ENCODE results near the gene LGI1.

The LGI1 gene

DNA sequence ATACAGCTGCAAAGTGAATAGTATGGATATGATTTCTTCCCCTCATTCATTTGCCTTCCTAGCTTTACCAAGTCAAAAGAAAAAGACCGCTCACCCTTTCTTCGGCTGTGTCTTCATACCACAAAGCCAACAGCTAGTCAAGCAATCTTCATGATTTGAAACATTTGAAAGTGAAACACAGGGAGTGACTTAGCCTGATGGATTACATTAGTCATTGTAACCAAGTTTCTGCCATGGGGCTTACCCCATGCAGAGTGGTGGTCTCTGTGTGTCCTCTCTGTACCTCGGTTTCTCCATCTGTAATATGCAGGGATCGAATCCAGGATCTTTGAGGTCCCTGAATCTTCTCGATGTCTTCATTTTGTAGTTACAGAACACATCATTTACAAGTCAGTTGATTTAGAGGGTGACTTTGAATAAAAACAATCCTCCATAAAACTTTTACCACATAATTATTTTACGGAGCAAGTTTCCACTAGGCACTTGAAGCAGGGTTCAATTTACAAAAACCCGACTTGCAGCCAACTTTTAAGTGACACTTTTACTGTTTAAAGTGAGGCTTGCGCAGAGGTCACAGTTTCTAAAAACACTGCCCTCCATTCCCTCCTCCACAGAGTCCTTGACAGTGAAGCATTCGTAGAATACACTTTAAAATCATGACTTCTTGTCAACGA, 2.2 kb upstream of the LGI1 start:
- no peak for DNase-seq (ENCODE audit: low read depth in 2 of 2)

DNA sequence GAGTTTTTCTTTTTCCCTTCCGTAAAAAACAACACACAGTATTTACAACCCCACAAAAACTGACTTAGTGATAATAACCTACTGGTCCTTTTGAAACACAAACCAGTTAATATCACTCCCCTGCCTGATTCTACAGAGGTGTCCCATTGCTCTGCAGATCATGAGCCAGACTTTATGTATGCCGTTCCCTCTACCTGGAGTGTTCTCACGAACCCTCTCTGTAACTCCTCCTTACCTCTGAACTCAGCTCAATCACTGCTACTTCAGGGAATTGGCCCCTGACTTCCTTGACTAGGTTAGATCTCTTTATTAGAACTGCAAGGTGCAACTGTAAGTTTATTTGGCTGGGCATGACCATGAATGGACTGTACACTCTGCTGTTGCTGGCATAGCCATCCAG, 1.6 kb upstream of the LGI1 start:
- DNase-seq (ENCODE audit: low read depth in 2 of 2) = no peak

DNA sequence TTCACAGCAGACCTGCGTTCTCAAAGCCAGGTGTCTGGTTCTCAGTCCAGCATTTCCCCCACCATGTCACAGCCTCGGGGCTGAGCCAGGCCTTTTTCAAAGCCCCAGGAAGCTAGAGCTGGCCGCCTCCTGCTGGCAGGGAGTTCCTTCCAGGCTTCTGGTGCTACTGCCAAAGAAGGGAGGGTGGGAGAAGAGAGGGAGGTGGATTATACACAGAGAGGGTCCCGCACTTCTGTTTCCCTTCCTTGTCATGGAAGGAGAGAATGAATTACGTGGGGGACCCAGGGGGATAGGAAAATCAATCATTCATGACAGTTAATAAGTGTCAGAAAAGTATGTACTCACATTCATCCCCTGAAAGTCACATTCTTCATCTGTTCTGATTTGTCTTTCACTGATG, 600 bp upstream of the LGI1 start:
- DNase-seq (ENCODE audit: low read depth in 2 of 2) = no peak

DNA sequence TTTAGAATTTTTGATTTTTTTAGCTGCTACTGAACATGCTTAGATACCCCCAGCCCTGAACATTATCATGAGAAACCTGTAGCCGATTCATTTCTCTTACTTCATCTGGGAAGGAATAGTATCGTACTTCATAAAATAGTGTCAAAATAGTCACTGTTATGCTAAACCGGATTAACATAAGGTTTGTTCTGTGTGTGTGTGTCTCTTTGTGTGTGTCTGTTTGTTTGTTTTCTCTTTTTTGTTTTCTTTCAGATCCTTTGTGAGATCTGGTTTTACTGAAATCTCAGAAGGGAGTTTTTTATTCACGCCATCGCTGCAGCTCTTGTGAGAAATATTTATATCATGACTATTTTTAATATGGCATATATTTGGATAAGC, 761 bp downstream of the LGI1 start:
- DNase-seq (ENCODE audit: low read depth in 2 of 2) = no peak

DNA sequence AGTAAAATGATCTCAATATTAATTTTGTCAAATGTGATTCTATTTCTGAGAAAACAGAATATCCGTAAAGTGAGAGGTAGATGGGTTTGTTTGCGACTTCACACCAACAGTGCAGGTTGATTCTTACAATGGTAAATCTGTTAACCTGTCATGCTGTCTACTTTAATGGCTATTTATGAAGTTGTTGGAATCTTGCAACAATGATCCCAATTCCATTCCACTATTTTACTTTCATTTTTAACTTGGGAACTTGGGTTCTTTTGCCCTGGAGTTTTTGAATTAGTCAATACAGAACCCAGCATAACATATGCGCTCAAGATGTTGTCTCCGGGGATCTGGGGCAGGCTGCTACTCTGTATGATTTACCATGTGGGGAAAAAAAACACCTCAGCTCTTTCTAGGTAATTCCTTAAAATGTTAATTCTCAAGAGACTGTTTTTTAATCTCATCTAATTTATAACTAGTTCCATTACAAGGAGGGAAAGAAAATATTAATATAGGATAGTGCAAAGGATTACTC, 1.2 kb downstream of the LGI1 start:
- no peak for DNase-seq (ENCODE audit: low read depth in 2 of 2)

DNA sequence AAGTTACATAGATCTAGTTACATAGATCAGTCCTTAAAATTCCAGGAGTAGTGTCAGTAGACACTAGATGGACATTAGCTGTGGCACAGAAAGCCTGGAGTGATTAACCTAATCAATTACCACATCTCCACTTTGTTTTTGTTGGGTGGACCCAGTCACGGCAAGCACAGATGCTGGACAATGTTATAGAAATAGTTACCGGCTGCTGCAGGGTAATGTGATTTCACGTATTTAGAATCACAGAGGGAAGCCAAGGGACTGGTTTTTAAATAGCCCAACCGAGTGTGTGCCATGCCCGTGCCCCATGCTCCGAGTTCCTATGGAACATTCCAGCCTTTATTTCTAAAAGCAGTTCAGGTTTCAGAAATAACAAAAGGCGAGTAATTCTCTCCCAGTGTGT, 2.8 kb downstream of the LGI1 start:
- DNase-seq (ENCODE audit: low read depth in 2 of 2) = no peak

DNA sequence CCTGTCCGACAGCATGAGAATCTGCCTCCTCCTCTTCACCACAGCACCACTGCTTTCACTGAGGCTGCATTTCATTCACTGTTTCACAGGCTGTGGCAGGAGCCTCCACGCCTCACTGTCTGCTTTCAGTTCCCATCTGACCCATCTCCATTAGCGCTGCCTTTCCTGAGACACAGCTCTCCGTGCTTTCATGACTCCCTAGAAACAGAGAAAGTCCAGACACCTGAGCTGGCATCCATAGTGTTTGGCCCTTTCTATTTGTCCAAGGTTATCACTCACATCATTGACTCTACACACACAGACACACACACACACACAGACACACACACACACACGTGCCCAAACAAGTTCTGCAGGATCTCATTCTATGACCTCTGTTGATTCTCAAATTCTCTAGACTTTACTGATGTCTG, 5.2 kb downstream of the LGI1 start:
- no peak for DNase-seq (ENCODE audit: low read depth in 2 of 2)

GRCh38 chr10:93766918-93767317, 9.2 kb downstream of the LGI1 start:
- no peak for DNase-seq (ENCODE audit: low read depth in 2 of 2)

- DNase-seq (ENCODE audit: low read depth in 2 of 2) = no peak
These were observed 10.1 kb downstream of the LGI1 start for GRCh38 chr10:93767724-93768399.

GRCh38 chr10:93768892-93769291, 11.2 kb downstream of the LGI1 start:
- DNase-seq (ENCODE audit: low read depth in 2 of 2) = no peak

GRCh38 chr10:93771354-93771753, 13.6 kb downstream of the LGI1 start:
- DNase-seq (ENCODE audit: low read depth in 2 of 2) = no peak

GRCh38 chr10:93773120-93773519, 15.4 kb downstream of the LGI1 start:
- DNase-seq (ENCODE audit: low read depth in 2 of 2) = no peak

DNA sequence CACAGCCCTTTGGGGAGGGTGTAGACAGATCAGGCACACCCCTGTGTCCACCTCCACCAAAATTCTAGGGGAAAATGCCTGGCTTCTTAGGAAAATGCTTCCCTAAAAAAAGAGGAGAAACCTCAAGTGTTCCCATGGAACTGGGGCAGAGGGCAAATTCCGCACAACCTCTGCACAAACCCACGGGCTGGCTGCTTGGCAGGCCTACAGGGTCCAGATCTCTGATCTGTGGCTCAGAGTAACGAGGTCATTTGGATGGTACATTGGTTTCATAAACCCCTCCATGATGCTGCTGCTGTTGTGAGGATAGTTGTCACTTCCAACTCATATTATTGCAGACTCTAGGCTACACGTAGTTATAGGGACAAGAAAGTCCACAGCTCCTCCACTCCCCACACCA, 16.0 kb downstream of the LGI1 start:
- DNase-seq (ENCODE audit: low read depth in 2 of 2) = no peak

DNA sequence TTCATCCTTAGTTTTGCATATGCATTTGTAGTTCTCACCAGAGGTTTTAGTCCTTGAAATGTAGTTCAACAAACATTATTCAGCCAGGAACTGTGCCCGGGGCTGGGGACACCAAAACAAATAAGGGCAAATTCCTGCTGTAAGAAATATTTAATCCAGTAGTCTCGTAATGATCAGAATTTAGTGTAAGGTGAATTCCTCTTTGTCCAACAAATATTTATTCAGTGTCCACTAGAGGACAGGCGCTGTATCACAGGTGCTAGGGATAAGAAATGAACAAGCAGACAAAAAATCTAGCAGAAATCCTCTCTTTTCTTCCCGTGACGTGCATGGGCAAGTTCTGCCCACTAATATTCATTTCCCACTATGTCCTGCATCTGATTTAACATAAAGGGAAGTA, 17.6 kb downstream of the LGI1 start:
- no peak for DNase-seq (ENCODE audit: low read depth in 2 of 2)

DNA sequence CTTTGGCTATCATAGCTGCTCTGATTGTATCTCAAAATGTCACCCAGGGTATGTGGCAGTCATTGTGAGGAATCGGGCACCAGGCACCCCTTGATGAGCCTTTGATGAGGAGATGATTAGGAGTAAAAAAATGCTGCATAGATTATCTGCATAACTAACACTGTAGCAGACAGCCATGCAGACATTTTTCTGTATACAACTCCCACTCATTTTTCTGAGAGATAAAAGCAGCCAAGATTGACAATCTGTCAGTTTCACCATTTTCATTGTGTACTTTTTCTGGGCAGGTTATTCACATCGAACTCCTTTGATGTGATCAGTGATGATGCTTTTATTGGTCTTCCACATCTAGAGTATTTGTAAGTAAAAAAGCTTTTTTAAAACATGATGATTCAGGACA, 19.4 kb downstream of the LGI1 start:
- no peak for DNase-seq (ENCODE audit: low read depth in 2 of 2)

DNA sequence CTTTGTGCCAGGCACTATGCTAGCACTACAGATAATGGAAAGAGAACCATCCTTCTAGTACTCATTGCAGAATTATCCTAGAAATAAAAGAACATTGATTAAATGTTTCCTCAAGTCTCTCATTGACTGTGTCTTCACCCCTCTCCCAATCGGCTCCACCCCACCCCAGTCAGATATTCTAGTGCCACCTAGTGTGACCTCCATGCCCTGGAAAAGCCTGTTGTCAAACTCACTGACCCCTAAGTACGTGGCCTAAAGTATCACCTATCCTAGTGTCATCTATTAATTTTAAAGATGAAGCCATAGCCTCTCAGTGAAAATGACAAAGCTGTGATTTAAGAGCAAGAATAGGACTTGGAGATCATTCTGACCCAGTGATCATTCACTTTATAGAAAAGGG, 26.3 kb downstream of the LGI1 start:
- DNase-seq (ENCODE audit: low read depth in 2 of 2) = no peak

- DNase-seq (ENCODE audit: low read depth in 2 of 2) = no peak
These were observed 30.9 kb downstream of the LGI1 start for GRCh38 chr10:93788413-93789208.

GRCh38 chr10:93790439-93790838, 32.7 kb downstream of the LGI1 start:
- DNase-seq (ENCODE audit: low read depth in 2 of 2) = no peak

- no peak for DNase-seq (ENCODE audit: low read depth in 2 of 2)
These were observed 38.4 kb downstream of the LGI1 start for GRCh38 chr10:93796167-93796566.

DNA sequence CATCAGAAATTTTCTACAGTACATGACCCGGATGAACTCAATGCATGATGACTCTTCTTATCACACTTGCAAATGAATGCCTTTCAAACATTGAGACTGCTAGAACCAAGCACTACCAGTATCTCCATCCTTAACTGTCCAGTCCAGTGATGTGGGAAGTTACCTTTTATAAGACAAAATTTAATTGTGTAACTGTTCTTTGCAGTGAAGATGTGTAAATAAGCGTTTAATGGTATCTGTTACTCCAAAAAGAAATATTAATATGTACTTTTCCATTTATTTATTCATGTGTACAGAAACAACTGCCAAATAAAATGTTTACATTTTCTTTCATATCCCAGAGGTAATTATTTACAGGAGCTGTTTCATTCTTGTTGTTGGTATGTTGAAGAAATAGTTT, 40.1 kb downstream of the LGI1 start:
- DNase-seq (ENCODE audit: low read depth in 2 of 2) = no peak

GRCh38 chr10:93799155-93799708, 41.5 kb downstream of the LGI1 start:
- DNase-seq (ENCODE audit: low read depth in 2 of 2) = no peak

GRCh38 chr10:93804200-93804599, 46.5 kb downstream of the LGI1 start:
- no peak for DNase-seq (ENCODE audit: low read depth in 2 of 2)

DNA sequence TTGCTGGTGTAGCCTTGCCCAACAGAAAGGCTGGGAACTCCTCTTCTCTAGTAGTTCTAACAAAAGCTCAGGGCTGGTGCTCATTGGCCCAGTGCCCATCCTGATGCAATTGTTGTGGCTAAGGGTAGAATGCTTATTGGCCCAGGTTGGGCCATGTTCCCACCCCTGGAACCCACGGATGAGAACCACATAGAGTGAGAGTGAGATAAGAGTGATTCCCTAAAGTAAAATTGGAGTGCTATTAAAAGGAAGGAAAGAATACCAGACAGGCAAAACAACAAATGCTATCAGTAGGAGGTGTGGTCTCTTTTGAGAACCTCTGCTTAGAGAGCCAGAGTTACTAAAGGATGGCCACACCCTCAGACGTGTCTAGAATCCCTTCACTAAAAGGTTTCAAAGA, 49.2 kb downstream of the LGI1 start:
- DNase-seq (ENCODE audit: low read depth in 2 of 2) = no peak
